Measurements from ENCODE around the gene AKR1C2. TPM values are rescaled to one million over a fixed set of nuclear protein-coding genes. Genes with fewer than 3 reads are reported as not detected.

Gene AKR1C2
- total and polyA plus RNA-seq, 7 donors, result 38.7 to 2,054 (median 161) TPM

DNA sequence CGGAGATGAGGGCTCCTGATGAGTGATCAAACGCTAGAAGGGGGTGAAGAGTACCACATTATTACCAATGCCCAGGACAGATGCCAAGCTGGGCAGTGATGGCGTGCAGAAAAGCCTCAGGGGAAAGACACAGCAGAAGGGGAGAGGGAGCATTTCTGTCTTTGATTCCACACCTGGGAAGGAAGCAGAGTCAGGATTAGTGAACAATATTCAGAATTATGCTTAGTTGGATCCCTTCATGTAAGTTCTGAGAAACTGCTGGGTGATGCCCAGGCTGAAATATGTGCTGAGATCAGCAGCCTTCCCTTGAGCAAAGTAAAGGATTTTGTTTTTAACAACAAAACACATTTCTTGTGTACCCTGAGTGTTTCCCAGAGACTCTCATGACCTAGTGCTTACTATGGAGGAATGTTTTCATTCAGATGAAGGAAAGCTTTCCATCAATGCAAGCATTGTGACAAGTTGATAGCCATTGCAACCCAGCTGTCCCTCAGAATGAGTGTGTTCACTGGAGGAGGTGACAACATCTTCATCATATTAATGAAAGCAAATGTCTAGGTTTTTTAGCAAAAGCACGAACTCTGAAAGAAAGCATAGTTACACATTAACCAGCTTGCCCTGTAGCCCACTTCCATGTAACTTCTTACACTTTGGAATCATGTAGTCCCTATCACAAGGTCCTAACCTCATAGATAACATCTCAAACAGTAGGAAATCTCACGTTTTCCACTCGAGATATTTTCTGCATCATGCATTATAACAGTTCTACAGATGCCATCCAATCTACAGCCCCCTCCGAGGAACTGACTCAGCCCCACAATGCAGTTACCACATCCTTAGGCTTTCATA, 64.2 kb downstream of the AKR1C2 start:
- H3K4me1 ChIP-seq, result peaks cover 32% of the 10 kb centered on the region
- TF ChIP-seq, protein P1, sequence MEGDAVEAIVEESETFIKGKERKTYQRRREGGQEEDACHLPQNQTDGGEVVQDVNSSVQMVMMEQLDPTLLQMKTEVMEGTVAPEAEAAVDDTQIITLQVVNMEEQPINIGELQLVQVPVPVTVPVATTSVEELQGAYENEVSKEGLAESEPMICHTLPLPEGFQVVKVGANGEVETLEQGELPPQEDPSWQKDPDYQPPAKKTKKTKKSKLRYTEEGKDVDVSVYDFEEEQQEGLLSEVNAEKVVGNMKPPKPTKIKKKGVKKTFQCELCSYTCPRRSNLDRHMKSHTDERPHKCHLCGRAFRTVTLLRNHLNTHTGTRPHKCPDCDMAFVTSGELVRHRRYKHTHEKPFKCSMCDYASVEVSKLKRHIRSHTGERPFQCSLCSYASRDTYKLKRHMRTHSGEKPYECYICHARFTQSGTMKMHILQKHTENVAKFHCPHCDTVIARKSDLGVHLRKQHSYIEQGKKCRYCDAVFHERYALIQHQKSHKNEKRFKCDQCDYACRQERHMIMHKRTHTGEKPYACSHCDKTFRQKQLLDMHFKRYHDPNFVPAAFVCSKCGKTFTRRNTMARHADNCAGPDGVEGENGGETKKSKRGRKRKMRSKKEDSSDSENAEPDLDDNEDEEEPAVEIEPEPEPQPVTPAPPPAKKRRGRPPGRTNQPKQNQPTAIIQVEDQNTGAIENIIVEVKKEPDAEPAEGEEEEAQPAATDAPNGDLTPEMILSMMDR (IDR thresholded peaks at IDR 0.05), result no peak
- H3K9me3 ChIP-seq, result no peaks in the 10 kb centered on the region
- intact Hi-C loops (cut with DNase I), result no loop called here
- no peaks in the 10 kb centered on the region for H3K27me3 ChIP-seq (ENCODE audit: insufficient read depth in 3 of 3, low read length in 2 of 3)
- H3K27ac ChIP-seq, result no peak overlapping the region
- 74 to 83% (median 77%) methylated on average over 7 of the region's 7 CpGs for WGBS, 3 donors
- ATAC-seq (no peak), DNase-seq (no peak)
- H3K4me3 ChIP-seq, result no peak overlapping the region
- H3K36me3 ChIP-seq (ENCODE audit: insufficient read depth in 1 of 2, low read depth in 1 of 2), result no peaks in the 10 kb centered on the region

Other genes starting within 250 kb of the AKR1C2 start
- 1 to 10 TPM; 1.8 to 5.1 (median 3.4) TPM for gene AKR1E2, start 177.7 kb downstream of the AKR1C2 start, total RNA-seq
- gene AKR1E2, start 177.7 kb downstream of the AKR1C2 start, polyA plus RNA-seq, result 1 to 10 TPM in 1 of 3 donors, under 1 TPM in 2; 0.65 to 1.8 (median 0.73) TPM
- 100 to 1,000 TPM in 1 of 4 donors, 10 to 100 TPM in 3; 36.5 to 568 (median 80.5) TPM for gene AKR1C1, start 40.4 kb downstream of the AKR1C2 start, total RNA-seq
- 1,000 to 10,000 TPM in 2 of 3 donors, 100 to 1,000 TPM in 1; 212 to 1,974 (median 1,595) TPM for gene AKR1C1, start 40.4 kb downstream of the AKR1C2 start, polyA plus RNA-seq
- gene AKR1C3, start 90.6 kb upstream of the AKR1C2 start, total RNA-seq, result 1,000 to 10,000 TPM in 1 of 4 donors, 10 to 100 TPM in 3; 20.6 to 1,247 (median 39.8) TPM
- gene AKR1C3, start 90.6 kb upstream of the AKR1C2 start, polyA plus RNA-seq, result 100 to 1,000 TPM in 1 of 3 donors, 10 to 100 TPM in 2; 16.6 to 365 (median 33.7) TPM
- not detected for gene AKR1C8, start 181.3 kb upstream of the AKR1C2 start, total RNA-seq
- gene AKR1C8, start 181.3 kb upstream of the AKR1C2 start, polyA plus RNA-seq, result not detected
- not detected for gene AKR1C4, start 193.0 kb upstream of the AKR1C2 start, total RNA-seq
- gene AKR1C4, start 193.0 kb upstream of the AKR1C2 start, polyA plus RNA-seq, result not detected

All from psoas muscle (tissue), 8 donors.